Endodermal cell (in vitro differentiated cells): ENCODE data around the gene TLX2. TPM values are rescaled to one million over a fixed set of nuclear protein-coding genes. Genes with fewer than 3 reads are reported as not detected.

ENCODE experiments used
- DNase-seq: peaks from one replicate; pipeline ENCODE4 v3.0.0-alpha.2; 2017
- H3K27ac ChIP-seq: 2 replicates; pipeline ENCODE4 v1.5.1; 2013; ENCODE audit warnings: mild to moderate bottlenecking, low read depth, low read length, moderate library complexity
- H3K27me3 ChIP-seq: 2 replicates; pipeline ENCODE4 v1.6.1; 2013; ENCODE audit warnings: mild to moderate bottlenecking, low read length, moderate library complexity; ENCODE audit not compliant: insufficient read depth, control insufficient read depth, poor library complexity, severe bottlenecking
- H3K36me3 ChIP-seq: 2 replicates; pipeline ENCODE4 v1.7.0; 2013; ENCODE audit warnings: mild to moderate bottlenecking, low read length, moderate library complexity; ENCODE audit not compliant: control insufficient read depth, insufficient read depth
- H3K4me1 ChIP-seq: one replicate; pipeline ENCODE4 v1.7.0; 2013; ENCODE audit warnings: low read length; ENCODE audit not compliant: control insufficient read depth, insufficient read depth
- H3K4me3 ChIP-seq: 2 replicates; pipeline ENCODE4 v1.5.1; 2013; ENCODE audit warnings: mild to moderate bottlenecking, low read length, moderate library complexity
- H3K9ac ChIP-seq: 2 replicates; pipeline ENCODE4 v1.6.1; 2013; ENCODE audit warnings: mild to moderate bottlenecking, low read length, moderate library complexity; ENCODE audit not compliant: poor library complexity, severe bottlenecking; ENCODE audit errors: extremely low read depth
- H3K9me3 ChIP-seq: 2 replicates; pipeline ENCODE4 v1.6.1; 2013; ENCODE audit warnings: mild to moderate bottlenecking, low read length, moderate library complexity; ENCODE audit not compliant: control insufficient read depth
- H3K27ac Mint-ChIP-seq: 2 replicates; pipeline ENCODE4 v1.8.0; 2020; ENCODE audit warnings: mixed read lengths
- H3K27me3 Mint-ChIP-seq: 2 replicates; pipeline ENCODE4 v1.8.0; 2021; ENCODE audit warnings: mild to moderate bottlenecking, mixed read lengths; ENCODE audit not compliant: insufficient read depth
- H3K36me3 Mint-ChIP-seq: 2 replicates; pipeline ENCODE4 v1.8.0; 2020; ENCODE audit warnings: low read depth, mixed read lengths
- H3K4me1 Mint-ChIP-seq: 2 replicates; pipeline ENCODE4 v1.8.0; 2020; ENCODE audit warnings: mixed read lengths
- H3K4me3 Mint-ChIP-seq: 2 replicates; pipeline ENCODE4 v1.8.0; 2020; ENCODE audit warnings: mild to moderate bottlenecking, moderate library complexity, mixed read lengths
- H3K9me3 Mint-ChIP-seq: 2 replicates; pipeline ENCODE4 v1.8.0; 2020; ENCODE audit warnings: mild to moderate bottlenecking, mixed read lengths
- CTCF ChIP-seq: fragments of 200-600 bp; sonication (generic); conservative IDR thresholded peaks from 2 replicates; pipeline ENCODE4 v1.5.0; 2021; ENCODE audit warnings: antibody characterized with exemption, mild to moderate bottlenecking
- WGBS, 2 experiments: methylation state at CpG; one replicate each; pipeline versions ENCODE4 v1.1.5 to v1.1.7; 2013; ENCODE audit warnings: missing lambda C conversion rate in 2 of 2, mixed read lengths in 1 of 2; ENCODE audit not compliant: insufficient coverage in 1 of 2, insufficient read length in 1 of 2; 5-methylcytosine and 5-hydroxymethylcytosine counted together
- total RNA-seq, 2 donors: library from RNA; stranded (reverse); fragmentation: NEBNext Ultra II Directional in 1 of 2; extraction: Animal tissue kit (Norgen Biotek cat#: 25700) in 1 of 2; gene quantifications; 2 replicates in 1 of 2; 3 replicates in 1 of 2; pipeline ENCODE4 v1.2.1, GENCODE V29; 2021

The TLX2 gene
- total RNA-seq, 2 donors from 2014 or later: 0.22 to 0.27 TPM

- H3K36me3 Mint-ChIP-seq: peaks cover 22% of the 10 kb centered on the region
These were observed 18.0 kb downstream of the TLX2 start for GRCh38 chr2:74532222-74532621.

GRCh38 chr2:74533464-74533863 is 19.2 kb downstream of the TLX2 start:
- H3K27me3 Mint-ChIP-seq: peaks cover 1% of the 10 kb centered on the region
- no peak for DNase-seq

More at GRCh38 chr2:74532222-74532621, 18.0 kb downstream of the TLX2 start:
- no peaks in the 10 kb centered on the region for H3K27me3 Mint-ChIP-seq
- no peak overlapping the region for H3K4me3 Mint-ChIP-seq
- peaks cover 7% of the 10 kb centered on the region for H3K4me1 Mint-ChIP-seq
- H3K9me3 Mint-ChIP-seq: no peaks in the 10 kb centered on the region
- H3K27ac Mint-ChIP-seq: no peak overlapping the region
- TF ChIP-seq CTCF: no peak
- Histone ChIP-seq H3K4me3 (no peak overlapping the region), H3K27me3 (no peaks in the 10 kb centered on the region), H3K9me3 (no peaks in the 10 kb centered on the region), H3K27ac (no peak overlapping the region), H3K36me3 (peaks cover 20% of the 10 kb centered on the region), H3K4me1 (no peaks in the 10 kb centered on the region), H3K9ac (no peak overlapping the region)
- no peak for DNase-seq

GRCh38 chr2:74534411-74534810 is 20.2 kb downstream of the TLX2 start:
- no peak for TF ChIP-seq CTCF
- Mint-ChIP-seq H3K9me3 (no peaks in the 10 kb centered on the region), H3K36me3 (peaks cover 13% of the 10 kb centered on the region), H3K4me1 (peaks cover 11% of the 10 kb centered on the region), H3K4me3 (no peak overlapping the region), H3K27ac (no peak overlapping the region), H3K27me3 (peaks cover 2% of the 10 kb centered on the region)
- Histone ChIP-seq H3K36me3 (peaks cover 9% of the 10 kb centered on the region), H3K9me3 (no peaks in the 10 kb centered on the region), H3K4me3 (no peak overlapping the region), H3K4me1 (no peaks in the 10 kb centered on the region), H3K27me3 (no peaks in the 10 kb centered on the region), H3K9ac (no peak overlapping the region), H3K27ac (no peak overlapping the region)
- DNase-seq: no peak
- WGBS, 2 experiments: 94 to 100% methylated on average over 4 to 12 of the region's 12 CpGs

More at GRCh38 chr2:74533464-74533863, 19.2 kb downstream of the TLX2 start:
- H3K4me3 Mint-ChIP-seq: no peak overlapping the region
- WGBS, 2 experiments: 93 to 94% methylated on average over 2 to 4 of the region's 4 CpGs
- H3K27ac ChIP-seq: no peak overlapping the region
- no peak overlapping the region for H3K27ac Mint-ChIP-seq
- peaks cover 9% of the 10 kb centered on the region for H3K36me3 ChIP-seq
- peaks cover 11% of the 10 kb centered on the region for H3K4me1 Mint-ChIP-seq
- no peak for TF ChIP-seq CTCF
- H3K36me3 Mint-ChIP-seq: peaks cover 13% of the 10 kb centered on the region
- no peaks in the 10 kb centered on the region for H3K27me3 ChIP-seq
- no peak overlapping the region for H3K4me3 ChIP-seq
- H3K9me3 Mint-ChIP-seq: no peaks in the 10 kb centered on the region
- no peaks in the 10 kb centered on the region for H3K4me1 ChIP-seq
- no peaks in the 10 kb centered on the region for H3K9me3 ChIP-seq
- no peak overlapping the region for H3K9ac ChIP-seq
